GM21529 (cell line): ENCODE data around the gene EEPD1.

Experiments used
- ATAC-seq: cut with Tn5 transposase; IDR thresholded peaks from one replicate; pipeline ENCODE4 v1.9.1; 2021; ENCODE audit not compliant: unreplicated experiment

EEPD1 gene

DNA sequence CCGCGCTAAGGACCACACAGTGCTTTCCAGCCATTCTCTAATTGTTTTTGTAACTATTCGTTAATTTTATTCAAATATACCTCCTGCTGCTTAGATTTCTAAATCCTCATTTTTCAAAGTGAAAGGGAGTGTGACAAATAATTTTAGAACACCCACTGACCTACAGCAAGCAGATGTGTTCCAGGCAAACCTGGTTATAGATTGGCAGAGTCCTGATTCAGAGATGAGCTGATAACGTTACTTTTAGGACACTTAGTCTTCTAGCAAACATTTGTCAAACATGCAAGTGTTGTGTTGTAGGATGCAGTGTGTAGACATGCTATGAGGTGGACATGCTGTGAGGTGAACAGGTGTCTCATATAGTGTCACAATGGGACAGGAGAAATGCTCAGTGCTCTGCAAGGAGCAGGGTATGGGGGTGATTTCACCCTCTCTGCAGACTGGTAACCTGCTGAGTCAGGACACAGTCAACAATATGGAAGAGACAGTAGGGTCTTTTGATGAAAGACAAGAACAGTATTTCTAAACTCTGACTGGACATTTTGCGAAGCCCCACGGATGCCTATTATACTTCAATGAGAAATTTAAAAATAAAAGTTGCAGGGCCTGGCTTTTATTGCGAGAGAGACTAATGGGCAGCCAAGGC, 144.4 kb downstream of the EEPD1 start:
- ATAC-seq, result no peak

GRCh38 chr7:36298106-36298505, 145.1 kb downstream of the EEPD1 start:
- no peak for ATAC-seq

GRCh38 chr7:36299223-36299774, 146.2 kb downstream of the EEPD1 start:
- ATAC-seq, result no peak

- ATAC-seq, result no peak
These were observed 146.8 kb downstream of the EEPD1 start for GRCh38 chr7:36299823-36300341.

- no peak for ATAC-seq
These were observed 147.8 kb downstream of the EEPD1 start for GRCh38 chr7:36300696-36301350.

DNA sequence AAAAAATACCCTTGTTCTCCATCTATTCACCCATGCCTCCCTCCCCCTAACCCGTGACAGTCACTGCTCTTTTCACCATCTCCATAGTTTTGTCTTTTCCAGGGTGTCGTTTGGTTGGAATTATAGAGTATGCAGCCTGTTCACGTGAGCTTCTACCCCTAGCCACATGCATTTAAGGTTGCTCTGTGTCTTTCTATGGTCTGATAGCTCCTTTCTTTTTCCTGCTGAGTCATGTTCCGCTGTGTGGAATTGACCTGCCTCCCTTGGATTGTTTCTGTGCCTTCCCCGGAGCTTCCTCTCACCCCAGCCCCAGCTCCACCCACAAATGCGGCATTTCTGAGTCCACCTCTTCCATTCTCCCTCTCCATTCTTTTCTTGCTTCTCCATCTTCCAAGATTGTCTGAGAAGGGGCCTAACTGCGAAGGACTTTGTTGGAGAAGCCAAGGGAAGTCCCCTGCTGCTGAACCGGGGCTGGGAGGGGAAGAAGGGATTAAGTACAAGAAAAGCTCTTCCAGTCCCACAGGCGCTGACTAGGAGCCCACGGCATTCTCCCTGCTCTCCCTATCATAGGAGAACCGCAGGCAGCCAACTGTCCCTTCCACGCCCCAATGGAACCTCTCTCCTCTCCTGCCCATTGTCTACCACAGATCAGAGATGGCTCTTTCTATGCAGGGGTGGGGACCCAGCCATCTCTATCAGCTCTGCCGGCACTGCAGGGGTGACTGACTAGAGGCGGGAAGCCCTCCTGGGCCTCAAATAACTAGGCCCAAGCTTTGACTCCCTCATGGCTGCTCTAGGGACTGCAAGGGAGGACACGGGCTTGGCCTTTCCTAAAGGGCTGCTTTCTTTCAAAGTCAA, 149.1 kb downstream of the EEPD1 start:
- no peak for ATAC-seq

DNA sequence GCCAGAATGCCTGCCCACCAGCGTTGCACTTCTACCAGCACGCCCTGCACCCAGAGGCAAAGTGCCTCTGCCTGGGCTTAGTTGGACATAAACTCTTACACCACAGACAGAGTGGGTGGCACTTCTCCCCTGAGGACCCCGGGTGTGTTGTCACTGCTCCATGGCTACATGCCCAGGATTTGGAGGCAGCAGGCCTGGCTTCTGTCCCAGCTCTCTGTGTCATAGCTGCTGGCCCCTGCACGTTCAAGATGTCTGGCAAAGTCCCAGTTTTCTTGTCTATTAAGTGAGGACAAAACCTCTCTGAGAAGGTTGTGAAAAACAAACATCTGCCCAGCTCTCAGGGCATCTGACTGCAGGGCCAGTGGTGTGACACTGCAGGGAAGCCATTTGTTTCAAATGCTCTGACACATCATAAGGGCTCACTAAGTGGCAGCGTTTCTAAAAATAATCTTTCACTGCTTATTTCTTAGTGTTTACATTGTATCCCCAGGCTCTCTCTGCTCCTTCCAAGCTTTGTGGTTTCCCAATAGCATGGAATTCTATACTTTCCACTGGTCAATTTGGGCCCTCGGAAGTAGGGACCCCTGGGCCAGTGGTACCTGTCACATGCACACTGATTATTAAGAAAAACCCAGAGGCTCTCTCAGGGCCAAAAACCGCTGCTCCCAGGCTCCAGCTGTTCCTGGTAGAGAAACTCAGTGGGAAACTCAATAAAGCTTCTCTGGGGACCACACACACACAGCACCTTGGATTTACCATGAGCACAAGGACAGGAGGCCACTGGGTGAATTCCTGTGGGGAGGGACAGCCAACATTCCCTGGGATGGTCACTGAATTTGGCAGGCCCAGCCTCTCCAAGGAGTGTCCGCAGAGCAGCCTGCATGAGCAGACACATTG, 150.4 kb downstream of the EEPD1 start:
- ATAC-seq, result no peak

GRCh38 chr7:36304099-36304425, 151.0 kb downstream of the EEPD1 start:
- ATAC-seq, result no peak

- ATAC-seq, result no peak
These were observed 152.2 kb downstream of the EEPD1 start for GRCh38 chr7:36305226-36305625.

GRCh38 chr7:36305648-36306047, 152.6 kb downstream of the EEPD1 start:
- ATAC-seq, result no peak

DNA sequence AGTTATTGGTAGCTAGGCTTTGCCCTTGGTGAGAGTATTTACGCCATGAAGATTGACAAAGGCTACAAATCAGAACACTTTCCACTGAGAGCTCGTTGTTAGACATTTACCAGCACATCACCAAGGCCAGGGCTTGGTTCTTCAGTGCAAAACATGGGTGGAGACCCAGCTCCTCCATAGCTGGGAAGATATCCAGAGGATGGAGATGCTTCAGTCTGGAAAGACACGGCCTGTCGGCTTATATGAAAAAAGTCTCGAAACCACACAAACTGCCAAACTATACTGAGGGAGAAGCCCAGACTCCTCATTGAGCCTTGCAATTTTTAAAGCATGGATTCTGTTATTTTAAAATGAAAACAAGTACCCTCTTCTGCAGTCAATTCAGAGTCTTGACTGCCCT, 153.2 kb downstream of the EEPD1 start:
- no peak for ATAC-seq

- ATAC-seq, result no peak
These were observed 153.7 kb downstream of the EEPD1 start for GRCh38 chr7:36306722-36307121.

GRCh38 chr7:36308031-36308430, 155.0 kb downstream of the EEPD1 start:
- no peak for ATAC-seq

GRCh38 chr7:36309301-36309700, 156.2 kb downstream of the EEPD1 start:
- no peak for ATAC-seq

GRCh38 chr7:36309716-36310115, 156.7 kb downstream of the EEPD1 start:
- no peak for ATAC-seq

DNA sequence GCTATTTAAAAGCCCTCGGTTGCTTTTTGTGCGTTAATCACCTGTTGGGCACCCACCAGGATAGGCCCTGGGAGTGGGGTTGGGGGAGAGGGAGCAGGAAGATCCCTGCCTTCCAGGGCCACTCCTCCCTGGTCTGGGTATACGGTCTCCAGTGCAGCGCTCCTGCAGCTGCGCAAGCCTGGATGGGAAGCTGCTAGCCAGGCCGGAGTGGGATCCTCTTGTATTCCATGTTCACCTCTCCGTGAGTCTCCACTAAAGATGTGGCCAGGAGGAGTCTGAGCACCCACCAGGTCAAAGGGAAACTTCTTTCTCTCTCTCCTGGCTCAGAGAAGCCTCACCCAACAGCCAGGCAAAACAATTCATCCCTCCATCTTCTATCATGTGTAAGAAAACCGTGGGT, 157.8 kb downstream of the EEPD1 start:
- no peak for ATAC-seq

DNA sequence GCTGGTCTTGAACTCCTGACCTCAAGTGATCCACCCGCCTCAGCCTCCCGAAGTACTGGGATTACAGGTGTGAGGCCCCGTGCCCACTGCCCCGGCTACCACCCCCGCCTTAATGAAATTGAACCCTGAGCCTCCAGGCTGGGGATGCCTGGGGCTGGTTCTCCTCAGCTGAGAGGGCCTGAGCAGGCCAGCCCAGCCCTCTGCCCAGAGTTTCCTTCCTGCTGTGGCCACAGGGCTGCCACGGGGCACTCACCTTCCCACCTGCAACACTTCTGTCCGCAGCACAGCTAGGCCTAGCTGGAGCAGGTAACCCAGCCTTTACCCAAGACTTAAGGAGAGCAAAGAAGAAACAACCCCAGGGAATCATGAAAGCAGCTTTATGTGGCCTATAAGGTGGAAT, 158.5 kb downstream of the EEPD1 start:
- no peak for ATAC-seq

DNA sequence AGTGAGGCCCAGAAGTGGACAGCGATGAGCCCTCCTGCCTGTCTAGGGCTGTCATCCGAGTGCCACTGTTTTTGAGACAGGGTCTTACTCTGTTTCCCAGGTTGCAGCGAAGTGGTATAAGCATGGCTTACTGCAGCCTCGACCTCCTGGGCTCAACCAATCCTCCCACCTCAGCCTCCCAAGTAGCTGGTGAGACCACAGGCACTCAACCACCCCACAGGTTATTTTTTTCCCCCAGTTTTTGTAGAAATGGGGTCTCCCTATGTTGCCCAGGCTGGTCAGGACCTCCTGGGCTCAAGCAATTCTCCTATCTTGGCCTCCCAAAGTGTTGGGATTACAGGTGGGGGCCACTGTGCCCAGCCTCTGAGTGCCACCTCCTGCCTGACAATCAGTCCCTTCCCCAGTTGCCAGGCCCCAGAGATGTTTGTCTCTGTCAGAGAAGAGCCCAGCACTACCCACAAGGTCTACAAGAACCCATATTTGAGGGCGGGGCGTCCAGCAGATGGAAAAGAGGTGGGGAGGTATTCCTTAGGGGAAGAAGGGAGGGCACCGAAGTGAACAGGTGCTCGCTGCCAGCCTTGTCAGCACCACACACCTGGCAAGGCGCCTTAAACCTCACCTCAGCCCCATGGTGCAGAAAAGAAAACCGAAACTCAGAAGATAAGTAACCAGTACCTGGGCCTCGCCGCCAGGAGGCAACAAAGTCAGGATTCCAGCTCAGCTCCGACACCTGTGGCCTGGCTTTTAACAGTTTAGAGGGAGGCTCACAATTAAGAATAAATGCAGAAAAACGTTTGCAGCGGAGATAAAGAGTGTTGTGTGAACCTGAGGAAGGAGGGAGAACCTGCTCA, 159.2 kb downstream of the EEPD1 start:
- no peak for ATAC-seq

GRCh38 chr7:36312915-36313334, 159.9 kb downstream of the EEPD1 start:
- ATAC-seq, result no peak

- ATAC-seq, result no peak
These were observed 160.6 kb downstream of the EEPD1 start for GRCh38 chr7:36313607-36314006.
